ENCODE data around the gene PACRG. TPM values are rescaled to one million over a fixed set of nuclear protein-coding genes. Genes with fewer than 3 reads are reported as not detected.

The PACRG gene
- total RNA-seq, 1 donor from 2014 or later, result under 0.01 TPM

DNA sequence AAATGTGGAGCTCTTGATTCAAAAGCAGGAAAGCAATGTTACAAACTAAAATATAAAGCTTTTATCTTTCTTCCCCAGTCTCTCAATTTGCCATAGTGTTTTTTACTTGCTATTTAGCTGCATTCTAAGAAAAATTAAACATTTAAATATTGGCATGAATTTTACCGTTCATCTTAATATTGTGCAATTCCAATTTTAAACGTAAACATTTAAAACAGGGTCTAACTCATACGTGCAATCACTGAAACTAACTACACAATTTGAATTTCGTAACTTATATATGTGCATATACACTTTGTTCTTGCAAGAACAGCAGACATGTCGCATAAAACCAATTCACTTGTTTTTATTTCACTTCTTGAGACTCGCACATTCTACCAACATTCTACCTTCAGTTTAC, 405.9 kb downstream of the PACRG start:
- DNase-seq (ENCODE audit: low read depth), result no peak
- TF ChIP-seq, protein P1, sequence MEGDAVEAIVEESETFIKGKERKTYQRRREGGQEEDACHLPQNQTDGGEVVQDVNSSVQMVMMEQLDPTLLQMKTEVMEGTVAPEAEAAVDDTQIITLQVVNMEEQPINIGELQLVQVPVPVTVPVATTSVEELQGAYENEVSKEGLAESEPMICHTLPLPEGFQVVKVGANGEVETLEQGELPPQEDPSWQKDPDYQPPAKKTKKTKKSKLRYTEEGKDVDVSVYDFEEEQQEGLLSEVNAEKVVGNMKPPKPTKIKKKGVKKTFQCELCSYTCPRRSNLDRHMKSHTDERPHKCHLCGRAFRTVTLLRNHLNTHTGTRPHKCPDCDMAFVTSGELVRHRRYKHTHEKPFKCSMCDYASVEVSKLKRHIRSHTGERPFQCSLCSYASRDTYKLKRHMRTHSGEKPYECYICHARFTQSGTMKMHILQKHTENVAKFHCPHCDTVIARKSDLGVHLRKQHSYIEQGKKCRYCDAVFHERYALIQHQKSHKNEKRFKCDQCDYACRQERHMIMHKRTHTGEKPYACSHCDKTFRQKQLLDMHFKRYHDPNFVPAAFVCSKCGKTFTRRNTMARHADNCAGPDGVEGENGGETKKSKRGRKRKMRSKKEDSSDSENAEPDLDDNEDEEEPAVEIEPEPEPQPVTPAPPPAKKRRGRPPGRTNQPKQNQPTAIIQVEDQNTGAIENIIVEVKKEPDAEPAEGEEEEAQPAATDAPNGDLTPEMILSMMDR (IDR thresholded peaks at IDR 0.05; ENCODE audit: insufficient read depth, low read length, severe bottlenecking), result no peak

DNA sequence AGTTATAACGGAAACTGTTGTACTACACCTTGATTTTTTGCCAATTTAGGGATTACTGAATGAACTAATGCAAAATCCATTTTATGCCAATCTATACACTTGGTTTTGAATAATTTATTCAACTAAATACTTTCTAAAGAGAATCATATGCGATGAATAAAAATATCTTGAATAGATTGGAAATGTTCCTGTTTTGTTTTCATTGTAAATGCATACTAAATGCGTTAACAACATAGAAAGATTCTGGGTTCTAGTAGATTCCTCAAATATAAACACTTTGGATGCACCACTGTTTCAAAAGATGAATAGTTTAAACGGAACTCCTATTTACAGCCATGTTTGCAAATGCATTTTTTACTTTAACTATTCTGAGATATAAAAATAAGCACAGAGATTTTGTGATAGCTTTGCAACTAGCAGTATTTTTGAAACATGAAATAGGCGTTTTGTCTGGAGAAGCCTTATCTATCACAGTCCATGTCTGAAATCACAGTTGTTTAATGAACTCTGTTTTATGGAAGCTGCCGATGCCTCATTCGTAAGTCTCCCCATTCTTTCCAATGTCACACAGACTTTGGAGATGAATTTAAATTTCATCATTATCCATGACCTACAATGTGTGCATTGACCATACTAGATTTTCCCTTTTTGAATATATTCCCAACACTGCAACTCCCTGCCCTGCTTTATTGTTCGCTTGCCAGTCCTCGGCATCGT, 409.1 kb downstream of the PACRG start:
- Histone ChIP-seq H3K36me3 (ENCODE audit: control insufficient read depth, insufficient read depth, low read length) (no peaks in the 10 kb centered on the region), H3K27me3 (ENCODE audit: control insufficient read depth, insufficient read depth, low read length) (no peaks in the 10 kb centered on the region), H3K4me3 (ENCODE audit: low read depth, low read length) (no peak overlapping the region)
- FAIRE-seq (no peak), DNase-seq (ENCODE audit: low read depth) (no peak)
- TF ChIP-seq, protein P1 (IDR thresholded peaks at IDR 0.05; ENCODE audit: insufficient read depth, low read length, severe bottlenecking), result no peak

More for the DNA sequence above, 405.9 kb downstream of the PACRG start:
- FAIRE-seq, result no peak
- H3K36me3 ChIP-seq (ENCODE audit: control insufficient read depth, insufficient read depth, low read length), result no peaks in the 10 kb centered on the region
- no peak overlapping the region for H3K4me3 ChIP-seq (ENCODE audit: low read depth, low read length)
- H3K27me3 ChIP-seq (ENCODE audit: control insufficient read depth, insufficient read depth, low read length), result no peaks in the 10 kb centered on the region

DNA sequence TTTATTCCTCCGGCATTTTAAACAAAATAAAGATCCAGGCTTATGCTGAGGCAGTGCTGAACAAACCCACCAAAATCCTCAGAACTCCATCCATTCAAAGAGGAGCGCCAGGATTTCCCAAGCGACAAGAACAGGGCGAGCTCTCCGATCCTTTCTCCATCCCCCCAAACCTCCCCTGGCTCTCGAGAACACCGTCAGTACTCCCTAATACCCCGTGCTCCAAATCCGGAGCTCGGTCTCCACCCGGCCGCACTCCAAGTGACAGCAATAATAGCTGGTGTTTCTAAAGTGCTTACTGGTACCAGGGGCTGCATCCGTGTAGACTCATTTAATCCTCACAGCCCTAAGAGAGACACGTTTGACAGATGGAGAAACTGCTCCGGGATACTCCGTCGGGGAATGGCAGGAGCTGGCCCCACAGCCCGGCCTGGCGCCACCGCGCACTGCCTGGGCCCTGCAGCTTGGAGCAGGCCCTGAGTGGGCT, 409.7 kb downstream of the PACRG start:
- DNase-seq (ENCODE audit: low read depth) (no peak), FAIRE-seq (no peak)
- TF ChIP-seq, protein P1 (IDR thresholded peaks at IDR 0.05; ENCODE audit: insufficient read depth, low read length, severe bottlenecking), result no peak
- H3K4me3 ChIP-seq (ENCODE audit: low read depth, low read length), result no peak overlapping the region
- H3K36me3 ChIP-seq (ENCODE audit: control insufficient read depth, insufficient read depth, low read length), result no peaks in the 10 kb centered on the region
- no peaks in the 10 kb centered on the region for H3K27me3 ChIP-seq (ENCODE audit: control insufficient read depth, insufficient read depth, low read length)

DNA sequence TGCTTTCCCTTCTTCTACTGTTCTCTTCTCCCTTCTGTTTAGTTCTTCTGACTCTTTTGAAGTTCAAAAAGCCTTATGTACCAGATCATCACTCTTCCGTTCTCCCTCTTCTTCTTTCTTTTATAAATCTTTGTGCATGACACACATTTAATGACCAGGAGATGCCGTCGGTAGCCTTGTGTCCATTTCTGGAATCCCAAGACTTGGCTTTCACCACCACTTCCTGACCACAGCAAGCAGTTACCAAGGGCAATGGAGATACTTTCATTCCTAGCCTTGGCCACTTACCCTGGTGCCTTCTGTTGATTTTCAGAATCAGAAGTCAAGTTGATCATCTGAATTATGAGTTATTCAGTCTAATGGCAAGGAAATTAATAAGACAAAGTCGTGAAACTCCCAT, 418.3 kb downstream of the PACRG start:
- no peak for FAIRE-seq
- TF ChIP-seq, protein P1 (IDR thresholded peaks at IDR 0.05; ENCODE audit: insufficient read depth, low read length, severe bottlenecking), result no peak
- H3K36me3 ChIP-seq (ENCODE audit: control insufficient read depth, insufficient read depth, low read length), result no peaks in the 10 kb centered on the region
- no peak for DNase-seq (ENCODE audit: low read depth)
- H3K4me3 ChIP-seq (ENCODE audit: low read depth, low read length), result no peak overlapping the region
- H3K27me3 ChIP-seq (ENCODE audit: control insufficient read depth, insufficient read depth, low read length), result no peaks in the 10 kb centered on the region

DNA sequence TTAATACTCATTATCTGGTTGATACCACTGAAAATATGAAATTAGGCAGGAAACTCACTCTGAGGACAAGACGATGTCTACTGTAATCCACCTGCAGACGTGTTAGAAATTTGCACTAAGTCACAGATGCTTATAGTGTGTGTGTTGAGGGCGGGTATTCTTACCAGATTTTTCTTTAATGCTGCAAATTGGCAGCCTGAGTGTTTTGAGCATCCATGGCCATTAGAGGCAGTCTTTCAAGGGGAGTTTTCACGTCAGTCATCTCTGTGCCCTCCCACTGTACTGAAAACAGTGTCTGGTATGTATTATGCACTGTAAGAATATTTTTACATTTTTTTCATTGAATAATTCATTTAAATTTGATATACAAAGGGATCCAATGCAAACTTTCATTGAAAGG, 420.2 kb downstream of the PACRG start:
- TF ChIP-seq, protein P1 (IDR thresholded peaks at IDR 0.05; ENCODE audit: insufficient read depth, low read length, severe bottlenecking), result no peak
- no peak for FAIRE-seq
- Histone ChIP-seq H3K4me3 (ENCODE audit: low read depth, low read length) (no peak overlapping the region), H3K36me3 (ENCODE audit: control insufficient read depth, insufficient read depth, low read length) (no peaks in the 10 kb centered on the region), H3K27me3 (ENCODE audit: control insufficient read depth, insufficient read depth, low read length) (no peaks in the 10 kb centered on the region)
- DNase-seq (ENCODE audit: low read depth), result no peak
